GM12878 (cell line): ENCODE data around the gene PPIL6. TPM values are rescaled to one million over a fixed set of nuclear protein-coding genes. Genes with fewer than 3 reads are reported as not detected.

Experiments
- CHD2 ChIP-seq: IDR thresholded peaks from 2 replicates; pipeline ENCODE4 v1.6.1; 2011; ENCODE audit warnings: low read depth, low read length, improper control_type of control experiment, borderline replicate concordance
- E2F8 ChIP-seq: fragments of 450-650 bp; IDR thresholded peaks from 2 replicates; pipeline ENCODE4 v1.6.1; 2018; ENCODE audit warnings: mild to moderate bottlenecking, low read depth, moderate library complexity; ENCODE audit not compliant: partially characterized antibody
- GATAD2B ChIP-seq: fragments of 450-650 bp; conservative IDR thresholded peaks from 2 replicates; pipeline ENCODE4 v1.6.1; 2017; ENCODE audit warnings: low read depth, mild to moderate bottlenecking, moderate library complexity
- HSF1 ChIP-seq: fragments of 150-350 bp; IDR thresholded peaks from 2 replicates; pipeline ENCODE4 v1.6.1; 2014; ENCODE audit warnings: mild to moderate bottlenecking, low read depth, low read length
- MYC ChIP-seq: IDR thresholded peaks from 2 replicates; pipeline ENCODE4 v1.6.1; 2011; ENCODE audit warnings: mild to moderate bottlenecking, low read length, moderate library complexity, inconsistent platforms; ENCODE audit not compliant: insufficient read depth, insufficient replicate concordance, insufficient read length, severe bottlenecking
- PBX3 ChIP-seq: IDR thresholded peaks from 2 replicates; pipeline ENCODE4 v1.6.1; 2011; ENCODE audit warnings: mild to moderate bottlenecking, low read depth, low read length, moderate library complexity; ENCODE audit not compliant: insufficient replicate concordance
- PKNOX1 ChIP-seq: fragments of 450-650 bp; IDR thresholded peaks from 2 replicates; pipeline ENCODE4 v1.6.1; 2016; ENCODE audit warnings: mild to moderate bottlenecking
- REST ChIP-seq: IDR thresholded peaks from 2 replicates; pipeline ENCODE4 v1.6.1; 2012; ENCODE audit warnings: mild to moderate bottlenecking, low read depth, low read length
- RUNX3 ChIP-seq: IDR thresholded peaks from 2 replicates; pipeline ENCODE4 v1.6.1; 2012; ENCODE audit warnings: low read length, inconsistent platforms
- TARDBP ChIP-seq: IDR thresholded peaks from 2 replicates; pipeline ENCODE4 v1.6.1; 2016; ENCODE audit warnings: borderline replicate concordance
- WRNIP1 ChIP-seq: IDR thresholded peaks from 2 replicates; pipeline ENCODE4 v1.6.1; 2011; ENCODE audit warnings: low read depth, low read length, improper control_type of control experiment, borderline replicate concordance
- YBX1 ChIP-seq: fragments of 450-650 bp; IDR thresholded peaks from 2 replicates; pipeline ENCODE4 v1.6.1; 2016; ENCODE audit warnings: antibody characterized with exemption
- ZNF592 ChIP-seq: fragments of 450-650 bp; IDR thresholded peaks from 2 replicates; pipeline ENCODE4 v1.6.1; 2017; ENCODE audit warnings: mild to moderate bottlenecking, moderate library complexity
- polyA plus RNA-seq, 11 experiments: library from polyadenylated mRNA; depleted of rRNA in 4 of 11; unstranded in 6 of 11; stranded (reverse) in 5 of 11; fragments of >200 nt; fragmentation: Nextera tagmentation in 4 of 11; fragmentation: Illumina TruSeq in 1 of 11; extraction: Ambion mirVana in 4 of 11; extraction: Trizol in 1 of 11; gene quantifications; 1 replicate in 1 of 11; 2 replicates in 10 of 11; pipeline versions ENCODE4 v1.2.1 to v1.2.3, GENCODE V29; 2011 to 2016; ENCODE audit warnings: inconsistent platforms in 2 of 11, missing spikeins in 2 of 11, low read depth in 1 of 11
- total RNA-seq, 4 experiments: library from RNA; depleted of rRNA in 3 of 4; stranded (reverse); fragments of >200 nt in 3 of 4; fragmentation: Illumina TruSeq in 1 of 4; extraction: Trizol in 1 of 4; gene quantifications; 2 replicates each; pipeline versions ENCODE4 v1.2.1 to v1.2.3, GENCODE V29; 2013 to 2021

Gene PPIL6
- total and polyA plus RNA-seq, 10 of the 15 experiments (the other 5 are each of a cell fraction or from before 2014, with no cell fraction given), result 0.01 to 0.26 (median 0.12) TPM; not detected in 5

- TF ChIP-seq PKNOX1 (peak; percentile 53; the same call in 1 of the 2 replicates), CHD2 (no peak), RUNX3 (peak; percentile 87), PBX3 (peak; percentile 64), YBX1 (no peak), WRNIP1 (no peak), TARDBP (no peak), MYC (no peak), E2F8 (no peak), HSF1 (no peak), GATAD2B (no peak), ZNF592 (no peak), REST (no peak)
Measured at GRCh38 chr6:109458774-109459531, 18.5 kb upstream of the PPIL6 start (continued).
